NCI-H69 (cell line): Measurements from ENCODE around the gene NPY2R.

Source experiments
- DNase-seq: peaks from one replicate; lab custom pipeline; 2025; lab: John Stamatoyannopoulos, UW

The NPY2R gene, protein sequence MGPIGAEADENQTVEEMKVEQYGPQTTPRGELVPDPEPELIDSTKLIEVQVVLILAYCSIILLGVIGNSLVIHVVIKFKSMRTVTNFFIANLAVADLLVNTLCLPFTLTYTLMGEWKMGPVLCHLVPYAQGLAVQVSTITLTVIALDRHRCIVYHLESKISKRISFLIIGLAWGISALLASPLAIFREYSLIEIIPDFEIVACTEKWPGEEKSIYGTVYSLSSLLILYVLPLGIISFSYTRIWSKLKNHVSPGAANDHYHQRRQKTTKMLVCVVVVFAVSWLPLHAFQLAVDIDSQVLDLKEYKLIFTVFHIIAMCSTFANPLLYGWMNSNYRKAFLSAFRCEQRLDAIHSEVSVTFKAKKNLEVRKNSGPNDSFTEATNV

DNA sequence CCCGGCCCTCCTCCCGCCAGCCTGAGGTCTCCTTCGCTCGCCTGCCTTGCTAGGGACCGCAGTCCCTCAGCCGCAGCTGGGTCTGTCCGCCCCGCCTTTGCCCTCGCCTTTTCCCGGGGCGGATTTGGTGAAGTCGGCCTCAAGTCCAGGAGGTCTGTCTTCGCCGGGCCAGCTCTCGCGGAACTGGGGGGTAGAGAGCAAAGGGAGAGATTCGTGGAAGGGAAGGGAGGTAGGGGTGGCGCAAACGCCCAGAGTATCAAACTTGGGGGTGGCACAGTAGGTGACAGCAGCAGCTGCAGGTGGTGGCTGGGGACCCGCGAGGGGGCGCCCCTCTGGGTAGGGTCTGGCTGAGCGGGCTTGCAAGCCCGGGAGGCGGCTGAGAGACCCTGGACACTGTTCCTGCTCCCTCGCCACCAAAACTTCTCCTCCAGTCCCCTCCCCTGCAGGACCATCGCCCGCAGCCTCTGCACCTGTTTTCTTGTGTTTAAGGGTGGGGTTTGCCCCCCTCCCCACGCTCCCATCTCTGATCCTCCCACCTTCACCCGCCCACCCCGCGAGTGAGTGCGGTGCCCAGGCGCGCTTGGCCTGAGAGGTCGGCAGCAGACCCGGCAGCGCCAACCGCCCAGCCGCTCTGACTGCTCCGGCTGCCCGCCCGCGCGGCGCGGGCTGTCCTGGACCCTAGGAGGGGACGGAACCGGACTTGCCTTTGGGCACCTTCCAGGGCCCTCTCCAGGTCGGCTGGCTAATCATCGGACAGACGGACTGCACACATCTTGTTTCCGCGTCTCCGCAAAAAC lies at the start of gene NPY2R:
NPY2R (plus strand) TSS at position 379 of the 797 bp plus-strand sequence. CDS start 5,304 bp downstream, outside the sequence.
- DNase-seq, result peak; percentile 17

GRCh38 chr4:155161357-155161756 lies 47.1 kb upstream of the NPY2R start:
- no peak for DNase-seq

DNA sequence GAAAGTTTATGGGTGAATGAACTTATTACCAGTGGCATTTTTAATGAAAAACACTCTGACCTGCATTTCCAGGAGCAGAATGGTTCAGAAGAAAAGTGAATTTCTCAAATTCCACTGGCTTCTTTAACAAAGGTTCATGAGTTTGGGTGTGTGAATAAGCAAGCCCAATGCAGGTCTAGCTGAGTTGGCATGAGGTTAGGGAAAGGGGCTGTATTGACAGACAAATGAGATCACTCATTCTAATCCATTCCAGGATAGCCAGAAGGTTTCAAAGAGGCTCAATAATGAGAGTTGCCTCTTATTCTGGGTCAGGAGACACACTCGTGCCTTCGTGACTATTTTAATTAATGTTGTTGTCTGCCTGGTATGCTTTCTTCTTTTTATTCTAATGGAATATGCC lies 43.7 kb upstream of the NPY2R start:
- no peak for DNase-seq

DNA sequence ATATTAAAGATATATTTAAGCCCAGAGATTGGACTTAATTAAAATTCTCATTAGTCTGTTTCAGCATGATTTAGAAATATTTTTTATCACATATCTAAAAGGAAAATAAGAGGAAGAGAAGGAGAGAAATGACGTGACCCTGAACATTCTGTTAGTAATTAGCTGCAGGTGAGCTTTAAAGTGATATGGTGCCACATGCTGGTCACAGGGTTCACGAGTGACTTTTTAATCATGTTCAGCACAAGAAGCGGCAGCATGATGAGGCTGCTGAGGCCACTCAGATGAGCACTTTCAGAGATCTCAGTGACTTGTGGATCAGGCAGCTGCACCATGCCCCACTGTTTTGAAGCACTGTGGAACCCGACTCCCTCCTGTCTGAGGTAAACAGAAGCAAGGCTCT lies 37.9 kb upstream of the NPY2R start:
- DNase-seq, result no peak

DNA sequence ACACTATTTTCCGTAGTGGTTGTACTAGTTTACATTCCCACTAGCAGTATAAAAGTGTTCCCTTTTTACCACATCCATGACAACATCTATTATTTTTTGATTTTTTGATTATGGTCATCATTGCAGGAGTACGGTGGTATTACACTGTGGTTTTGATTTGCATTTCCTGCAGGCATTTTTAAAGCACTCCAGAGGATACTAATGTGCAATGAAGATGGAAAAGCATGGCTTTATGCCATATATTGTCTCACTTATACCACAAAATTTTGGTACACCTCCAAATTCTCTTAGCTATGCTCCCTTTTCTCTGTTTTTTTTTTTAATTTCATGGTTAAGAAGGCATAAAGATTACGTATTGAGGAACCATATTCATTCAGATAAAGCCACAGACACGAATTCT lies 35.1 kb upstream of the NPY2R start:
- DNase-seq, result no peak

- DNase-seq, result no peak
Observed at GRCh38 chr4:155174668-155175067, 33.8 kb upstream of the NPY2R start.

GRCh38 chr4:155179216-155179615 lies 29.2 kb upstream of the NPY2R start:
- DNase-seq, result peak; percentile 44

DNA sequence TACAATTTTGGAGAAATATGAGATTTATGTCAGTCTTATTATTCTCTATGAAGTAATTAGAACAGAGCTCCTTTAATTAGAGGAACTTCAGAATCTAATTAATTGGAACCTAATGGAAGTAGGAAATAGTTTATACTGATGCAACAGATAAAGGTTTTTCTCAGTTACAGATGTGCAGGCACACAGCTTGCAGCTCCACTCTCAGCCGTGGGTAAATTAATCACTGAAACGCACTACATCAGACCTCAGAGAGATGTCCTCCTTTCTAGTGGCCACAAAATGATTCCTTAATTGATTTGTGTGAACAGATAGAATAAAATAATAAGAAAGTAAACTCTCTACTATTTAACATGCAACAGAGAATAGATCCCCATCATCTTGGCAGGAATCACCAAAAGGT lies 21.5 kb upstream of the NPY2R start:
- no peak for DNase-seq

- DNase-seq, result no peak
Observed at GRCh38 chr4:155187989-155188388, 20.4 kb upstream of the NPY2R start.

- DNase-seq, result no peak
Observed at GRCh38 chr4:155190099-155190498, 18.3 kb upstream of the NPY2R start.

DNA sequence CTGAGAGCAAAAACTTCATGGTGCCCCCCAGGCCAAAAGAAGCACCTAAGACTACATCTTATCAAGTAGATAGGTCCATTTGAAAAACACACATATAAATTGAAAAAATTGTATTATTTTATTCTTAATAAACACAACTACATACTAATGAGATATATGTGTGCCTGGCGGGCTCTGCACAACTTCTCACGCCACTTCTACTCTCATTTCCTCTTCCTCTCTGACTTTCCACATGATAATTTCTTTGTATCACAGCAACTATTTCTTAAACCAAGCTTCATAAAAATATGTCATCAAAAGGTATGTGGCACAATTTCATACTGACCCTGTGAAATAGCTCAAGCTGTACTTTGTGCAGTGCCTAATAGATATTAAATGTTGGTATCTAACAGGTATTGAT lies 10.7 kb upstream of the NPY2R start:
- no peak for DNase-seq

- peak; percentile 19 for DNase-seq
Observed at GRCh38 chr4:155207534-155208257, 740 bp upstream of the NPY2R start.

DNA sequence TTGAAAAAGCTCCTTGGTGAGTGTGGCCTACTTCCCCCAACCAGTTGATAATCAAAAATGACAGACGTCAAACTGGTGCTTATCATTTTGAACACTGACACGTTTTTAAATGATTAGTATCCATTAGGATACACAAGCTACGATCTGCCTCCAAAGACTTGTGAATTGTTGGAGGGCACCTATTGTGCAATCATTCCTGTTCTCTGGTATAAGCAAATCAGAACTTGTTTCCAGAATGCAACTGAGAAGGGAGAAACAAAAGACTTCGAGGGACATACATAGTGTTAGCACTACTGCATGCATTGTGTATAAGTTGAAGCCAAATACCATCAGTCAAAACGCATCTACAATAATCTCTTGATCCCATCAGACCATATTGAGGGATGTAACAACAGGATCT lies 11.6 kb downstream of the NPY2R start:
- no peak for DNase-seq

- DNase-seq, result no peak
Observed at GRCh38 chr4:155227131-155227530, 18.7 kb downstream of the NPY2R start.

- DNase-seq, result no peak
Observed at GRCh38 chr4:155228713-155229112, 20.3 kb downstream of the NPY2R start.

DNA sequence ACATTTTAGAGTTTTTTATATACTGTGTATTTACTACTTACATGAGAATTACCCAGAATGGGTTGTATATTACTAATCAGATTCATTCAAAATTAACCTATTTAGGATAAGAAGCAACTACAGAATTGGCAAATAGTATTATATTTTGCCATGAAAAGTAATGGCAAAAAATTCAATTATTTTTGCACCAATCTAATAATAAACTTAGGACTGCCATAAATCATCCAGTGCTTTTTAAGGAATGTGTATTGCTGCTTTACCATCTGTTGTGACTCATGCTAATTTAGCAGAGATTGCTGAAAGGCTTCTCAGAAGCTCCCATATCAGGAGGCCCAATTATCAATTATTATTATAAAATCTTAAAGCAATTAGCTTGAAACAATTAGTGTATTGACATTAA lies 24.0 kb downstream of the NPY2R start:
- DNase-seq, result no peak

- no peak for DNase-seq
Observed at GRCh38 chr4:155234206-155234605, 25.8 kb downstream of the NPY2R start.

DNA sequence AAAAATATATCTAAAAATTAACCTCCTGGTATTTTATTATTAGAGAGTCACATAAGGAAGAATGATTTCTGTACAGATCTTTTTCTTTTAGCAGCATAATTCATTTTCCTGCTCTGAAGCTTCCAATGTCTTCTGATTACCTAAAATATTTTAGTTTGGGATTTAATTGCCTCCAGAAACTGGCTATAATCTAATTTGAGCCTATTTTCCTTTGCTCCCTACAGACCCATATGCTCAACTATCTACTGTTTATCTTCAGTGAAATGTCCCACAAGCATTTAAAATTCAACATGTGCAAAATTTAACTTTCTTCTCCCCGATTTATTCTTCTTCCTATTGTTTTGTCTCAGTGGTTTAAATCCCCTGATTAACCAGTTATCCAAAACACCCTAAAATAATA lies 29.1 kb downstream of the NPY2R start:
- no peak for DNase-seq

GRCh38 chr4:155241225-155241624 lies 32.8 kb downstream of the NPY2R start:
- no peak for DNase-seq

DNA sequence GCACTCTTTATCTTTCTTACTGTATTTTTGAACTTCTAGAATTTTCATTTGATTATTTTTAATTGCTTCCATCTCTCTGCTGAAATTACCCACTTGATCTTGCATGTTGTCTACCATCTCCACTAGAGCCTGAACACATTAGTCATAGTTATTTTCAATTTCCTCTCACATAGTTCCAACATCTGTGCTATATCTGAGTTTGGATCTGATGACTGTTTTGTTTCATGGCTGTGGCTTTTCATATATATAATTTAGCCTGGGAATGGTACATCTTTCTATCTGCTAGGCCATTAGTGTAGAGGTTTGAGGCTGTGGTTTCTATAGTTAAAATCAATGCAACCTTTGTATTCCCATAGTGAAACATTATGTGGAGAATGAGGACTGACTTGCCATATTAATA lies 33.2 kb downstream of the NPY2R start:
- no peak for DNase-seq

DNA sequence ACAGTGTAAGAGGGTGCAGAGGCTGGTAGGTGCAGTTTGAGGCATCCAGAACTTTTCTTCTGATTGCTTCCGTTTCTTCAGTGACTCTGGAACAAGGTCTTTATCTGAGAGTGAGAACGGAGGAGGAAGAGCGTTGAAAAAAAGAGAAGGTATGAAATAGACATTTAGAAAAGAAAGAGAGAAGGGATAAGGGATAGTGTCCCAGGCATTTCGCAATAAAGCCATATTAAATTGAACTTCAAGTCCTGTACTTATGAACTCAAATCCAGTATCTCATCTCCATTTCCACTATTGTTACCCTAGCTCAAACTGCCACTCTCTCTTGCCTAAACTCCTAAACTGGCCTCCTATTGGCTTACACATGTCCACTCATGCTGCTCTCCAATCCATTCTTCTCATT lies 36.7 kb downstream of the NPY2R start:
- DNase-seq, result no peak

DNA sequence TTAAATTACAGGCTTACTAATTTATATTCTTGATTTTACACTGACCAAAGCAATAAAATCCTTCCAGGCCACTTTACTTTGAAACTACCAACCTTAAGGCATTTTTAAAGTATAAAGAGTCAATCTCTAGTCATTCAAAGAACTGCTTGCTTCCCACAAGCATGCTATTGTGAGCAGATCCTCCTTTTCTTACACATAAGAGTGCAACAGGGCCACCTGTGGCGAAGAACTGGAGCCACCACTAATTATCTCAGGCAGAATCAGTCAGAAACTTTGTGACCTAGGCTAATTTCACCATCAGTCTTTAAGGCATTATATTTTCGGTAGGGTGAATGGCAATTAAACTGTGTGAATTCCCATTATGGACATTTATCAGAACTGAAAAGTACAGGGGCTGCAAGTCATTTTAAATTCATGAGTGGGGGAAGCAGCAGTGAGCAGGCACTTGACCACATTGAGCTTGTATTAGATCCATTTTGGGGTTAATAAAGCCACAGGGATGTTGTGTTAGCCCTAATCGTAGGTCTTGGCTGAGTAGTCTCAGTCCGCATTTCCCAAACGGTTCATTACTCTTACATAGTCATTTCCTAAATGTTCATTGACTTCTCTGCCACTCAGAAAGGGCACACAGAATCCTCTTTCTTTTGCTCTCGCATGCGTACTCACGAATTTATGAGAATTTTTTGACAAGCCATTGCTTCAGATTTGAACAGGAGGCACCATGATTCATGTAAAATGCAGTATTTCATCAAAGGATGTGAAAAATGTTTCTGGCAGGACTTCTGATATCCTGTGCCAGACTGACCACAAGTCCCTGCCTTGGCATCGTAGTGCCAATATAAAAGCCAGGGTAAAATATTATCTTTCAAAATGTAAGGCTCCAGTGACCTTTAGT lies 39.8 kb downstream of the NPY2R start:
- peak; percentile 66 for DNase-seq
